ENCODE measurements around the gene ZNF536. TPM values are rescaled to one million over a fixed set of nuclear protein-coding genes. Genes with fewer than 3 reads are reported as not detected.

Gene ZNF536
- total RNA-seq, 1 experiment from 2014 or later: 2.9 TPM

GRCh38 chr19:30604657-30605056 is 232.5 kb downstream of the ZNF536 start:
- DNase-seq (ENCODE audit: low spot score): no peak
- no peak overlapping the region for H3K4me3 ChIP-seq (ENCODE audit: low read depth, low read length, poor library complexity, severe bottlenecking)
- H3K27me3 ChIP-seq (replicated peaks; ENCODE audit: insufficient read depth, low read depth, low read length, poor library complexity): no peaks in the 10 kb centered on the region
- ChIA-PET CTCF (no interaction called here), POLR2A (ENCODE audit: low non-redundant PET) (no interaction called here)
- H3K27ac ChIP-seq (ENCODE audit: low read depth, low read length, poor library complexity, severe bottlenecking): no peak overlapping the region
- TF ChIP-seq CTCF (conservative IDR thresholded peaks at IDR 0.05; ENCODE audit: low read depth, low read length) (no peak), EZH2 (IDR thresholded peaks at IDR 0.05; ENCODE audit: borderline replicate concordance, low read depth, low read length, poor library complexity, severe bottlenecking) (no peak)
- H3K9me3 ChIP-seq (ENCODE audit: low read depth, low read length, poor library complexity, severe bottlenecking): no peaks in the 10 kb centered on the region
- BruUV-seq (replicated peaks): no TSS peak
- intact Hi-C loops (cut with micrococcal nuclease; ENCODE audit: unreplicated experiment): no loop called here
- no peaks in the 10 kb centered on the region for H3K36me3 ChIP-seq (ENCODE audit: insufficient read depth, low read length, poor library complexity, severe bottlenecking)
- H3K4me1 ChIP-seq (ENCODE audit: insufficient read depth, low read length, poor library complexity, severe bottlenecking): no peaks in the 10 kb centered on the region

- Histone ChIP-seq H3K4me3 (ENCODE audit: low read depth, low read length, poor library complexity, severe bottlenecking) (no peak overlapping the region), H3K27me3 (replicated peaks; ENCODE audit: insufficient read depth, low read depth, low read length, poor library complexity) (no peaks in the 10 kb centered on the region), H3K36me3 (ENCODE audit: insufficient read depth, low read length, poor library complexity, severe bottlenecking) (no peaks in the 10 kb centered on the region), H3K9me3 (ENCODE audit: low read depth, low read length, poor library complexity, severe bottlenecking) (no peaks in the 10 kb centered on the region), H3K27ac (ENCODE audit: low read depth, low read length, poor library complexity, severe bottlenecking) (no peak overlapping the region), H3K4me1 (ENCODE audit: insufficient read depth, low read length, poor library complexity, severe bottlenecking) (no peaks in the 10 kb centered on the region)
- TF ChIP-seq CTCF (conservative IDR thresholded peaks at IDR 0.05; ENCODE audit: low read depth, low read length) (no peak), EZH2 (IDR thresholded peaks at IDR 0.05; ENCODE audit: borderline replicate concordance, low read depth, low read length, poor library complexity, severe bottlenecking) (no peak)
- intact Hi-C loops (cut with micrococcal nuclease; ENCODE audit: unreplicated experiment): no loop called here
- DNase-seq (ENCODE audit: low spot score): no peak
- no TSS peak for BruUV-seq (replicated peaks)
- ChIA-PET POLR2A (ENCODE audit: low non-redundant PET) (no interaction called here), CTCF (no interaction called here)
Observed at GRCh38 chr19:30605333-30605732, 233.1 kb downstream of the ZNF536 start.

DNA sequence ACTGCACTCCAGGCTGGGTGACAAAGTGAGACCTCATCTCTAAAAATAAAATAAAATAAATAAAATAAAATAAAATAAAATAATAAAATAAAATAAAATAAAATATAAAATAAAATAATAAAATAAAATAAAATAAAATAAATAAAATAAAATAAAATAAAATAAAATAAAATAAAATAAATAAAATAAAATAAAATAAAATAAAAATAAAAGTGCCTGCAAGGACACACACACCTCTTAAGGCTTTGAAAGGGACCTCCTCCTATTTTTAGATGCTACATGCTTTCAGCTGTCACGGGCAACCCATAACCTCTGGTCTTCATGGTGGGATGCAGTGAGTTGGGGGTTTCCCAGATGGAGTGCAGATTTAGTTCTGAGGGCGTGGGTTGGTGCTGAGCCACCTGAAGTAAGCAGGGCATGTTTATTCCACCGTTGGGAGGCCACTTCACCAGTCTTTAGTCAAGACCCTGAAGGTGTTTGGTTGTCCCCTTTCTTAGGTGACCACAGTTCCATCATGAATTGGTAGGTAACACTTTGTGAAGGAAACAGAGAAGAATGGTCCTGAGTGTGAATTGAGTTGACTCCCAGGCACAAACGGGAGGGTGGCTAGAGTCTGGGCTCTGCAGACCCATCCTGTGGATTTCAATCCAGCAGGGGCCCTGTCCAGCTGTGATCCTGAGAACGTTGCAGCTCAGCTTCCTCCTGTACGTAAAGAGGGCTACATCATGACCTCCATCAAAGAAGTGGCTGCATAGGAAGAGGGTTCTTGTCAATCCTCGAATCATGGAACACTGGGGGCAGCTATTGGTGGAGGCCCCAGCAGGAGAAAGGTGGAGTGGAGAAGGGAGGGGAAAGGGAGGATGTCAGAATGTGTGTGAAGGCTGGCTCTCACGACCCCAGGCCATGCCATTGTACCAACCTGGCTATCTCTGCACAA is 234.2 kb downstream of the ZNF536 start:
- Histone ChIP-seq H3K36me3 (ENCODE audit: insufficient read depth, low read length, poor library complexity, severe bottlenecking) (no peaks in the 10 kb centered on the region), H3K27me3 (replicated peaks; ENCODE audit: insufficient read depth, low read depth, low read length, poor library complexity) (no peaks in the 10 kb centered on the region), H3K9me3 (ENCODE audit: low read depth, low read length, poor library complexity, severe bottlenecking) (no peaks in the 10 kb centered on the region), H3K4me3 (ENCODE audit: low read depth, low read length, poor library complexity, severe bottlenecking) (no peak overlapping the region), H3K27ac (ENCODE audit: low read depth, low read length, poor library complexity, severe bottlenecking) (no peak overlapping the region), H3K4me1 (ENCODE audit: insufficient read depth, low read length, poor library complexity, severe bottlenecking) (no peaks in the 10 kb centered on the region)
- TF ChIP-seq CTCF (conservative IDR thresholded peaks at IDR 0.05; ENCODE audit: low read depth, low read length) (no peak), EZH2 (IDR thresholded peaks at IDR 0.05; ENCODE audit: borderline replicate concordance, low read depth, low read length, poor library complexity, severe bottlenecking) (no peak)
- POLR2A ChIA-PET (ENCODE audit: low non-redundant PET): no interaction called here
- BruUV-seq (replicated peaks): no TSS peak
- no peak for DNase-seq (ENCODE audit: low spot score)
- CTCF ChIA-PET: no interaction called here
- intact Hi-C loops (cut with micrococcal nuclease; ENCODE audit: unreplicated experiment): no loop called here
